Uterus (tissue), 4 donors: ENCODE results near the gene SPECC1. TPM values are rescaled to one million over a fixed set of nuclear protein-coding genes. Genes with fewer than 3 reads are reported as not detected.

Experiments
- DNase-seq, 2 donors: peaks; one replicate each; pipeline ENCODE4 v3.0.0-alpha.2; 2019 to 2020
- H3K27ac ChIP-seq, 2 donors: fragments of 200-600 bp; sonication (generic); 1 replicate in 1 of 2; 2 replicates in 1 of 2; pipeline ENCODE4 v1.5.1; 2016 to 2018
- H3K27me3 ChIP-seq, 2 donors: fragments of 200-600 bp; sonication (generic); one replicate each; pipeline ENCODE4 v1.5.1; 2018 to 2019; ENCODE audit warnings: control low read depth in 1 of 2
- H3K36me3 ChIP-seq, 2 donors: fragments of 200-600 bp; sonication (generic); one replicate each; pipeline ENCODE4 v1.5.1; 2019; ENCODE audit warnings: control low read depth in 1 of 2
- H3K4me1 ChIP-seq, 2 donors: fragments of 200-600 bp; sonication (generic); one replicate each; pipeline ENCODE4 v1.5.1; 2018 to 2019; ENCODE audit warnings: control low read depth in 1 of 2
- H3K4me3 ChIP-seq, 2 donors: fragments of 200-600 bp; sonication (generic); 1 replicate in 1 of 2; 2 replicates in 1 of 2; pipeline ENCODE4 v1.5.1; 2018 to 2019; ENCODE audit warnings: mild to moderate bottlenecking in 1 of 2
- H3K9me3 ChIP-seq, 2 donors: fragments of 200-600 bp; sonication (generic); one replicate each; pipeline ENCODE4 v1.5.1; 2019; ENCODE audit warnings: control low read depth in 1 of 2
- POLR2A ChIP-seq, 2 donors: fragments of 450-650 bp; IDR thresholded peaks; one replicate each; pipeline ENCODE4 v1.6.1; 2016; ENCODE audit warnings: antibody characterized with exemption in 2 of 2, mild to moderate bottlenecking in 1 of 2, moderate library complexity in 1 of 2
- intact Hi-C: fragments of 100-400 bp; cut with DNase I; formaldehyde crosslinking; loops from one replicate; pipeline ENCODE4 v1.15.1; 2023; ENCODE audit warnings: low total_unique reads
- total RNA-seq, 4 donors: library from RNA; depleted of rRNA in 3 of 4; stranded (reverse); fragments of >200 nt in 3 of 4; gene quantifications; one replicate each; pipeline versions ENCODE4 v1.1.0 to v1.2.4, GENCODE V29; 2014 to 2023
- TF ChIP-seq, protein P1 (sequence below), 4 experiments: fragments of 200-600 bp in 2 of 4; fragments of 450-650 bp in 2 of 4; sonication (generic) in 2 of 4; IDR thresholded peaks; one replicate each; pipeline ENCODE4 v1.5.1; 2016 to 2019; ENCODE audit warnings: antibody characterized with exemption in 4 of 4, mild to moderate bottlenecking in 2 of 4, moderate library complexity in 1 of 4
- donor health status: DM: yes; HTN: yes; CAD: no.

The SPECC1 gene
- total RNA-seq, 4 donors from 2014 or later, result 22.6 to 63.0 (median 44.0) TPM

DNA sequence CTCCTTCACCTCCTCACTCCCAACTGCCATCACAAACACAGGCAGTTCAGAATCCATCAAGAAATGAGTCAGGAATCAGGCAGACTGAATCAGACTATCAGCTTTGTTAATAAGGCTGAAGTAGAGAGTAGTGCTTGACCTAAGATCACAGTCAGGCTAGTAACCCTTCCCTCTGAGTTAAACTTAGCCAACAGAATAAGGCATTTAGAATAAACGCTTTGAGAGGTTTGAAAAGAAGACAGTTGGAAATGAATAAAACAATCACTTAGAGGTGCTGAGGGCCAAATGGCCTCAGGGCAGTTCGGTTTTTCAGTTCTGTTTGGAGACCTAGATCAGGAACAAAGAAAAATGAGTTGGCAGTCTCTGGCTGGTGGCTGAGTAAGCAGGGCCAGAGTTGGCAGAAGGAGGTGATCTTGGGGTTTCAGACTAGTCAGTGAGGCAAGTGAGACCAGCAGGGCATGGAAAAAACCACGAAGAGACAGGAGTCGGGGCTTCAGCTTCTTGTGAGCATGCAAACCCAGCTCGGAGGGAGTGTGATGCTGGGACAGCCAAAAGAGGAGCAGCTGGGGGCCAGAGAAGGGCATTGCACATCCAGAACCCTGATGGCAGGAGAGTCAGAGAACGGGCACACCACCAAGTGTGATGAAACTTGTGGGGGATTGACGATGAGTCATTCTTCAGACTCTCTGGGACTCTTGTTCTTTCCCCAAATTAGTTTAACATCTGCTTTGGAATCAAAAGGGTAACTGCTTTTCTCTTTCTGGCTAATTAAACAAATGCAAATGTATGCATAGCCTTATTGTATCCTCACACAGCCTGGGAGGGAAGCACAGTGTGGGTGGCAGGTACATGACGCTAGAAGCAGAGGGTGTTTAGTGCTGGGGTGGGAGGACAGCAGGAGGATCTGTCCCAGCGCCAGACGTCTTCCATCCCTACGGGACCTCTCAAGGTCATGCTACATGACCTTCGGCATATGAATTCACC, 54.8 kb downstream of the SPECC1 start:
- Histone ChIP-seq H3K36me3 (no peaks in the 10 kb centered on the region), H3K27ac (peak overlapping the region; percentile 74 to 87), H3K9me3 (no peaks in the 10 kb centered on the region), H3K27me3 (no peaks in the 10 kb centered on the region), H3K4me3 (no peak overlapping the region), H3K4me1 (peaks cover 5 to 16% of the 10 kb centered on the region in 2 donors)
- TF ChIP-seq, protein P1, sequence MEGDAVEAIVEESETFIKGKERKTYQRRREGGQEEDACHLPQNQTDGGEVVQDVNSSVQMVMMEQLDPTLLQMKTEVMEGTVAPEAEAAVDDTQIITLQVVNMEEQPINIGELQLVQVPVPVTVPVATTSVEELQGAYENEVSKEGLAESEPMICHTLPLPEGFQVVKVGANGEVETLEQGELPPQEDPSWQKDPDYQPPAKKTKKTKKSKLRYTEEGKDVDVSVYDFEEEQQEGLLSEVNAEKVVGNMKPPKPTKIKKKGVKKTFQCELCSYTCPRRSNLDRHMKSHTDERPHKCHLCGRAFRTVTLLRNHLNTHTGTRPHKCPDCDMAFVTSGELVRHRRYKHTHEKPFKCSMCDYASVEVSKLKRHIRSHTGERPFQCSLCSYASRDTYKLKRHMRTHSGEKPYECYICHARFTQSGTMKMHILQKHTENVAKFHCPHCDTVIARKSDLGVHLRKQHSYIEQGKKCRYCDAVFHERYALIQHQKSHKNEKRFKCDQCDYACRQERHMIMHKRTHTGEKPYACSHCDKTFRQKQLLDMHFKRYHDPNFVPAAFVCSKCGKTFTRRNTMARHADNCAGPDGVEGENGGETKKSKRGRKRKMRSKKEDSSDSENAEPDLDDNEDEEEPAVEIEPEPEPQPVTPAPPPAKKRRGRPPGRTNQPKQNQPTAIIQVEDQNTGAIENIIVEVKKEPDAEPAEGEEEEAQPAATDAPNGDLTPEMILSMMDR (IDR thresholded peaks at IDR 0.05), result no peak
- no peak for TF ChIP-seq POLR2A (IDR thresholded peaks at IDR 0.05)
- intact Hi-C loops, result no loop called here
- DNase-seq, result peak; percentile 94 to 95

DNA sequence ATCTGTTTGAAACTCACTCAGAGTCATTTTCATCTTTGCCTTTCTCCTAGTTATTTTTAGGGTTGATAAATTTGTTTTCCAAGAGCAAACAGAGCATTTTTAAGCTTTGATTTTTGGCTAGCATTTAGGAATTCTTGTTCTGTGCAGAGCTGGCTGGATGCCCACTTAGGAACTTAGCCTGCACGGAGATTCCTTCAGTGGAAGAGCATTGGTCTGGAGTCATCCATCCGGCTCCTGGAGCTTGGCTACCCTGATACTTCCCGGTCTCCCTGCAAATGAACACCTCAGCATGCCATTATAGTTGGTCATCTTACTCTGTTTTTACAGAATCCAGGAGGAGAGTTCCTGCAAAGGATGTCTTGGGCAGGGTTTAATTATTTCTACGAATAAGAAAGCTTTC, 57.1 kb downstream of the SPECC1 start:
- H3K4me1 ChIP-seq, result peaks cover 5 to 16% of the 10 kb centered on the region in 2 donors
- no peaks in the 10 kb centered on the region for H3K9me3 ChIP-seq
- TF ChIP-seq, protein P1 (IDR thresholded peaks at IDR 0.05), result no peak
- TF ChIP-seq POLR2A (IDR thresholded peaks at IDR 0.05), result no peak
- no peak overlapping the region for H3K4me3 ChIP-seq
- H3K27ac ChIP-seq, result peak overlapping the region; percentile 74 to 87
- intact Hi-C loops, result no loop called here
- peak; percentile 79 to 84 for DNase-seq
- H3K27me3 ChIP-seq, result no peaks in the 10 kb centered on the region
- no peaks in the 10 kb centered on the region for H3K36me3 ChIP-seq

DNA sequence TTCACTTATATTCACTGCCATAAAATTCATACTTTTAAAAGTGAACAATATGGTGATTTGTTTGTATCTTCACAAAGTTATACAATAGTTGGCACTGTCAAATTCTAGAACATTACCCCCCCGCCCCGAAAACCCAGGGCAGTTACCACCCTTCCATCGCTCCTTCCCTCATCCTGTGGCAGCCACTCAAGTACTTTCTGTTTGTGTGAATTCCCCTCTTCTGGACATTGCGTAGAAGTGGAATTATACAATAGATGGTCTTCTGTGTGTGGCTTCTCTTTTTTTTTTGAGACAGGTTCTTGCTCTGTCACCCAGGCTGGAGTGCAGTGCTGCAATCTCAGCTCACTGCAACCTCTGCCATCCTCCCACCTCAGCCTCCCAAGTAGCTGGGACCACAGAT, 58.6 kb downstream of the SPECC1 start:
- DNase-seq, result no peak
- Histone ChIP-seq H3K4me3 (no peak overlapping the region), H3K4me1 (peaks cover 5 to 16% of the 10 kb centered on the region in 2 donors), H3K36me3 (no peaks in the 10 kb centered on the region), H3K9me3 (no peaks in the 10 kb centered on the region), H3K27ac (no peak overlapping the region), H3K27me3 (no peaks in the 10 kb centered on the region)
- TF ChIP-seq, protein P1 (IDR thresholded peaks at IDR 0.05), result no peak
- no peak for TF ChIP-seq POLR2A (IDR thresholded peaks at IDR 0.05)
- intact Hi-C loops, result no loop called here

DNA sequence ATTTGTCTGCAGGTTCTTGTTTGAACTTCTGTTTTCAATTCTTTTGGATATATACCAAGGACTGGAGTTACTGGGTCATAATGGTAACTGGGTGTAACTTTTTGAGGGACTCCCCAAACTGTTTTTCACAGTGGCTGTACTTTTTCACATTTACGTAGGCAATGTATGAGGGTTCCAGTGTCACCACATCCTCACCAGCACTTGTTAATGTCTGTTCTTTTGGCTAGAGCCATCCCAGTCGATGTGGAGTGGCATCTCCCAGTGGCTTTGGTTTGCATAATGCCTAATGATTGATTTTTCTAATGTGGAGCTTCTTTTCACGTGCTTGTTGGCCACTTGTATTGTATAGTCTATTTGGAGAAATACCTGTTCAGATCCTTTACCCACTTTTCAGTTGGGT, 59.3 kb downstream of the SPECC1 start:
- no peaks in the 10 kb centered on the region for H3K27me3 ChIP-seq
- no peak for DNase-seq
- peaks cover 5 to 10% of the 10 kb centered on the region in 2 donors for H3K4me1 ChIP-seq
- intact Hi-C loops, result no loop called here
- H3K36me3 ChIP-seq, result no peaks in the 10 kb centered on the region
- H3K9me3 ChIP-seq, result no peaks in the 10 kb centered on the region
- H3K4me3 ChIP-seq, result no peak overlapping the region
- peak overlapping the region in 1 of 2 donors; percentile 23 for H3K27ac ChIP-seq
- TF ChIP-seq, protein P1 (IDR thresholded peaks at IDR 0.05), result no peak
- no peak for TF ChIP-seq POLR2A (IDR thresholded peaks at IDR 0.05)
